ENCODE results near the gene ALK.
A peak's percentile ranks its signal among the peaks of the same experiment; 100 is the strongest.

ALK gene

GRCh38 chr2:29921560-29921915 is at the start of gene ALK:
Gene ALK, minus strand, starts transcription at chr2:29921586. Its CDS starts 927 bp downstream, at chr2:29920659.
- no peak for DNase-seq

GRCh38 chr2:29966266-29966665 is 44.9 kb upstream of the ALK start:
- DNase-seq: no peak

GRCh38 chr2:29963972-29964570 is 42.7 kb upstream of the ALK start:
- no peak for DNase-seq

GRCh38 chr2:29962922-29963321 is 41.5 kb upstream of the ALK start:
- no peak for DNase-seq

GRCh38 chr2:29954316-29954715 is 32.9 kb upstream of the ALK start:
- no peak for DNase-seq

GRCh38 chr2:29952973-29953372 is 31.6 kb upstream of the ALK start:
- DNase-seq: no peak

- DNase-seq: no peak
Observed at GRCh38 chr2:29951576-29951975, 30.2 kb upstream of the ALK start.

- DNase-seq: no peak
Observed at GRCh38 chr2:29950481-29950880, 29.1 kb upstream of the ALK start.

GRCh38 chr2:29949042-29949441 is 27.7 kb upstream of the ALK start:
- DNase-seq: no peak

GRCh38 chr2:29946505-29946904 is 25.1 kb upstream of the ALK start:
- DNase-seq: no peak

GRCh38 chr2:29942711-29943110 is 21.3 kb upstream of the ALK start:
- DNase-seq: no peak

- no peak for DNase-seq
Observed at GRCh38 chr2:29940706-29941105, 19.3 kb upstream of the ALK start.

- no peak for DNase-seq
Observed at GRCh38 chr2:29936020-29936419, 14.6 kb upstream of the ALK start.

GRCh38 chr2:29931818-29932217 is 10.4 kb upstream of the ALK start:
- no peak for DNase-seq

GRCh38 chr2:29923110-29923721 is 1.8 kb upstream of the ALK start:
- DNase-seq: peak; percentile 8

- DNase-seq: no peak
Observed at GRCh38 chr2:29922605-29923004, 1.2 kb upstream of the ALK start.

GRCh38 chr2:29920631-29921559 is 491 bp downstream of the ALK start:
- DNase-seq: no peak

GRCh38 chr2:29920130-29920577 is 1.2 kb downstream of the ALK start:
- no peak for DNase-seq

- DNase-seq: no peak
Observed at GRCh38 chr2:29918941-29919340, 2.4 kb downstream of the ALK start.

GRCh38 chr2:29917781-29918180 is 3.6 kb downstream of the ALK start:
- no peak for DNase-seq

- no peak for DNase-seq
Observed at GRCh38 chr2:29916571-29916970, 4.8 kb downstream of the ALK start.

- DNase-seq: no peak
Observed at GRCh38 chr2:29910960-29911359, 10.4 kb downstream of the ALK start.

GRCh38 chr2:29910465-29910864 is 10.9 kb downstream of the ALK start:
- DNase-seq: no peak

GRCh38 chr2:29902356-29902755 is 19.0 kb downstream of the ALK start:
- DNase-seq: no peak

All from GF-D8 (cell line).